GM12801 (cell line): ENCODE measurements around the gene HABP2.

Experiments
- CTCF ChIP-seq: IDR thresholded peaks from one replicate; pipeline ENCODE4 v1.5.1; 2011; ENCODE audit warnings: control low read depth; ENCODE audit not compliant: insufficient read length; ENCODE audit errors: extremely low read depth

Gene HABP2

GRCh38 chr10:113527211-113527906 is 25.5 kb upstream of the HABP2 start:
- no peak for TF ChIP-seq CTCF

- no peak for TF ChIP-seq CTCF
Observed at GRCh38 chr10:113528876-113529275, 24.0 kb upstream of the HABP2 start.

GRCh38 chr10:113529575-113529974 is 23.3 kb upstream of the HABP2 start:
- TF ChIP-seq CTCF: no peak

GRCh38 chr10:113530476-113530875 is 22.4 kb upstream of the HABP2 start:
- no peak for TF ChIP-seq CTCF

- no peak for TF ChIP-seq CTCF
Observed at GRCh38 chr10:113532724-113533123, 20.1 kb upstream of the HABP2 start.

- no peak for TF ChIP-seq CTCF
Observed at GRCh38 chr10:113533801-113534200, 19.1 kb upstream of the HABP2 start.

- no peak for TF ChIP-seq CTCF
Observed at GRCh38 chr10:113534423-113534822, 18.4 kb upstream of the HABP2 start.
